ENCODE data around the gene SQSTM1.

- no peak for TF ChIP-seq CTCF (IDR thresholded peaks at IDR 0.05; ENCODE audit: insufficient read depth, low read length, poor library complexity, severe bottlenecking)
- no peak for TF ChIP-seq EZH2phosphoT487 (conservative IDR thresholded peaks at IDR 0.05; ENCODE audit: low read length)
Observed at GRCh38 chr5:179862891-179863290, 42.2 kb downstream of the SQSTM1 start.
